HG02571 (cell line): ENCODE results near the gene SYT6.

Experiments
- ATAC-seq: cut with Tn5 transposase; IDR thresholded peaks from one replicate; pipeline ENCODE4 v1.9.1; 2021; ENCODE audit warnings: mild to moderate bottlenecking, moderate library complexity; ENCODE audit not compliant: unreplicated experiment

Gene SYT6

GRCh38 chr1:114122941-114123618 lies 30.6 kb downstream of the SYT6 start:
- no peak for ATAC-seq

GRCh38 chr1:114118351-114118990 lies 35.2 kb downstream of the SYT6 start:
- ATAC-seq: no peak

- ATAC-seq: no peak
Observed at GRCh38 chr1:114117654-114118053, 36.0 kb downstream of the SYT6 start.

GRCh38 chr1:114116086-114116485 lies 37.6 kb downstream of the SYT6 start:
- ATAC-seq: no peak

GRCh38 chr1:114114185-114115094 lies 39.2 kb downstream of the SYT6 start:
- ATAC-seq: no peak

GRCh38 chr1:114113411-114114184 lies 40.1 kb downstream of the SYT6 start:
- ATAC-seq: no peak

- ATAC-seq: no peak
Observed at GRCh38 chr1:114112775-114113174, 40.9 kb downstream of the SYT6 start.

GRCh38 chr1:114111731-114112641 lies 41.7 kb downstream of the SYT6 start:
- ATAC-seq: no peak

GRCh38 chr1:114109981-114110380 lies 43.7 kb downstream of the SYT6 start:
- no peak for ATAC-seq

GRCh38 chr1:114108751-114109255 lies 44.9 kb downstream of the SYT6 start:
- no peak for ATAC-seq

GRCh38 chr1:114107474-114108435 lies 45.9 kb downstream of the SYT6 start:
- no peak for ATAC-seq

GRCh38 chr1:114105421-114105979 lies 48.2 kb downstream of the SYT6 start:
- no peak for ATAC-seq

GRCh38 chr1:114104949-114105348 lies 48.7 kb downstream of the SYT6 start:
- no peak for ATAC-seq

GRCh38 chr1:114103992-114104391 lies 49.7 kb downstream of the SYT6 start:
- ATAC-seq: no peak

GRCh38 chr1:114102136-114102535 lies 51.5 kb downstream of the SYT6 start:
- no peak for ATAC-seq

- no peak for ATAC-seq
Observed at GRCh38 chr1:114100148-114100547, 53.5 kb downstream of the SYT6 start.

- no peak for ATAC-seq
Observed at GRCh38 chr1:114099268-114099667, 54.4 kb downstream of the SYT6 start.

- ATAC-seq: no peak
Observed at GRCh38 chr1:114097109-114097508, 56.6 kb downstream of the SYT6 start.
